Measurements from ENCODE around the gene TXNDC9.
A peak's percentile ranks its signal among the peaks of the same experiment; 100 is the strongest.
"Not testable (repeated sequence)": the region's sequence is repeated elsewhere in the genome, so short reads cannot be mapped to it uniquely, and the experiment has no call there.

The TXNDC9 gene

GRCh38 chr2:99335911-99336803 lies at the start of gene TXNDC9:
Gene TXNDC9 (minus strand): TSS chr2:99336333. CDS start chr2:99333210, 3,123 bp downstream.
- peak; percentile 99 for DNase-seq

- no peak for DNase-seq
Observed at GRCh38 chr2:99382143-99382542, 46.0 kb upstream of the TXNDC9 start.

GRCh38 chr2:99380376-99381010 lies 44.4 kb upstream of the TXNDC9 start:
- no peak for DNase-seq

GRCh38 chr2:99377879-99378278 lies 41.7 kb upstream of the TXNDC9 start:
- no peak for DNase-seq

- no peak for DNase-seq
Observed at GRCh38 chr2:99376254-99376864, 40.2 kb upstream of the TXNDC9 start.

- no peak for DNase-seq
Observed at GRCh38 chr2:99374747-99375146, 38.6 kb upstream of the TXNDC9 start.

- no peak for DNase-seq
Observed at GRCh38 chr2:99373144-99373543, 37.0 kb upstream of the TXNDC9 start.

GRCh38 chr2:99368854-99369253 lies 32.7 kb upstream of the TXNDC9 start:
- DNase-seq, result not testable (repeated sequence)

GRCh38 chr2:99365661-99366060 lies 29.5 kb upstream of the TXNDC9 start:
- no peak for DNase-seq

GRCh38 chr2:99356853-99357252 lies 20.7 kb upstream of the TXNDC9 start:
- no peak for DNase-seq

GRCh38 chr2:99354825-99355224 lies 18.7 kb upstream of the TXNDC9 start:
- not testable (repeated sequence) for DNase-seq

- no peak for DNase-seq
Observed at GRCh38 chr2:99354070-99354469, 17.9 kb upstream of the TXNDC9 start.

GRCh38 chr2:99350194-99350593 lies 14.1 kb upstream of the TXNDC9 start:
- DNase-seq, result no peak

GRCh38 chr2:99348173-99348572 lies 12.0 kb upstream of the TXNDC9 start:
- DNase-seq, result no peak

GRCh38 chr2:99346218-99346617 lies 10.1 kb upstream of the TXNDC9 start:
- DNase-seq, result no peak

- DNase-seq, result not testable (repeated sequence)
Observed at GRCh38 chr2:99345446-99345845, 9.3 kb upstream of the TXNDC9 start.

GRCh38 chr2:99342536-99342935 lies 6.4 kb upstream of the TXNDC9 start:
- DNase-seq, result no peak

- DNase-seq, result no peak
Observed at GRCh38 chr2:99340669-99341236, 4.6 kb upstream of the TXNDC9 start.

- peak; percentile 12 for DNase-seq
Observed at GRCh38 chr2:99338029-99338585, 2.0 kb upstream of the TXNDC9 start.

GRCh38 chr2:99337113-99338028 lies 1.2 kb upstream of the TXNDC9 start, which contains the start of gene EIF5B:
Gene EIF5B (plus strand): TSS chr2:99337389. CDS start chr2:99337555, 166 bp downstream.
- peak; percentile 95 for DNase-seq

GRCh38 chr2:99336804-99337112 lies 625 bp upstream of the TXNDC9 start:
- no peak for DNase-seq

GRCh38 chr2:99325384-99325783 lies 10.7 kb downstream of the TXNDC9 start:
- no peak for DNase-seq

Data from NCI-H1694 treated with DMSO at 0.1 percent for 48 hours (cell line).